HepG2 (cell line): ENCODE data around the gene NDUFS1. TPM values are rescaled to one million over a fixed set of nuclear protein-coding genes. Genes with fewer than 3 reads are reported as not detected.
A peak's percentile ranks its signal among the peaks of the same experiment; 100 is the strongest.

Experiments
- ATAC-seq: fragments of 200-7000 bp; cut with Tn5 transposase; 3 replicates; pipeline ENCODE4 v1.9.1; 2020; ENCODE audit warnings: mild to moderate bottlenecking, moderate library complexity
- BruUV-seq: library from RNA; stranded (reverse); fragments of 400-500 nt; replicated peaks from 2 replicates; lab custom pipeline; 2021; lab: Mats Ljungman, UMichigan
- CTCF ChIA-PET: fragments of 300-600 bp; formaldehyde crosslinking; extraction: SDS; loops from one replicate; lab custom pipeline; 2021; ENCODE audit warnings: low total read pairs, inconsistent platforms, low intra/inter-chr PET ratio; lab: Yijun Ruan, JAX
- POLR2A ChIA-PET: fragments of 350-600 bp; sonication (Branson Sonifier 250); formaldehyde crosslinking; loops from one replicate; lab custom pipeline; 2020; ENCODE audit warnings: antibody characterized with exemption, inconsistent platforms; lab: Yijun Ruan, JAX
- DNase-seq: peaks from one replicate; pipeline ENCODE4 v3.0.0-alpha.2; 2015; ENCODE audit warnings: low spot score
- FAIRE-seq: peaks from 3 replicates; lab custom pipeline; 2011; peaks lifted over from hg19 to GRCh38; lab: Jason Lieb, UNC
- H2AFZ ChIP-seq: one replicate; pipeline ENCODE4 v1.6.1; 2011; ENCODE audit warnings: low read length, inconsistent platforms
- H3K27ac ChIP-seq: fragments of 300-600 bp; 3 replicates; pipeline ENCODE4 v1.8.0; 2011; ENCODE audit warnings: mixed run types, mild to moderate bottlenecking, mixed read lengths, low read length, inconsistent platforms; ENCODE audit not compliant: insufficient read depth; ENCODE audit errors: extremely low read length
- H3K27me3 ChIP-seq, 2 experiments: fragments of 200-600 bp in 1 of 2; 2 replicates in 1 of 2; 3 replicates in 1 of 2; pipeline versions ENCODE4 v1.6.0 to v1.8.0; 2011; ENCODE audit warnings: low read length in 2 of 2, mild to moderate bottlenecking in 2 of 2, moderate library complexity in 2 of 2, inconsistent platforms in 1 of 2; ENCODE audit not compliant: insufficient read depth in 2 of 2, control insufficient read depth in 1 of 2
- H3K36me3 ChIP-seq, 2 experiments: fragments of 200-600 bp in 1 of 2; replicated peaks in 1 of 2; 2 replicates in 1 of 2; 3 replicates in 1 of 2; pipeline versions ENCODE4 v1.5.1 to v1.8.0; 2011; ENCODE audit warnings: low read length in 2 of 2, inconsistent platforms in 1 of 2; ENCODE audit not compliant: insufficient read depth in 2 of 2, control insufficient read depth in 1 of 2
- H3K4me1 ChIP-seq: 2 replicates; pipeline ENCODE4 v1.5.1; 2012; ENCODE audit warnings: low read length, inconsistent platforms; ENCODE audit not compliant: insufficient read depth
- H3K4me2 ChIP-seq: 2 replicates; pipeline ENCODE4 v1.6.0; 2011; ENCODE audit warnings: low read depth, low read length, inconsistent platforms
- H3K4me3 ChIP-seq, 3 experiments: fragments of 200-600 bp in 1 of 3; sonication (generic), shearing (Covaris generic) in 1 of 3; replicated peaks in 1 of 3; 2 replicates each; pipeline ENCODE4 v1.5.1; 2011 to 2016; ENCODE audit warnings: low read length in 3 of 3, inconsistent platforms in 2 of 3, low read depth in 2 of 3, mild to moderate bottlenecking in 2 of 3, control low read depth in 1 of 3, mixed read lengths in 1 of 3; ENCODE audit not compliant: insufficient read depth in 1 of 3
- H3K79me2 ChIP-seq: one replicate; pipeline ENCODE4 v1.6.1; 2011; ENCODE audit warnings: low read length, inconsistent platforms; ENCODE audit not compliant: insufficient read depth
- H3K9ac ChIP-seq: 2 replicates; pipeline ENCODE4 v1.6.0; 2011; ENCODE audit warnings: mild to moderate bottlenecking, low read depth, low read length, inconsistent platforms; ENCODE audit not compliant: insufficient read depth
- H3K9me3 ChIP-seq: 2 replicates; pipeline ENCODE4 v1.5.1; 2012; ENCODE audit warnings: mild to moderate bottlenecking, low read length
- H4K20me1 ChIP-seq: 2 replicates; pipeline ENCODE4 v1.6.0; 2011; ENCODE audit warnings: inconsistent platforms, mild to moderate bottlenecking, low read length, moderate library complexity; ENCODE audit not compliant: insufficient read depth
- ARID3A ChIP-seq: IDR thresholded peaks from 2 replicates; pipeline ENCODE4 v1.6.1; 2012; ENCODE audit warnings: low read depth, low read length, improper control_type of control experiment
- ATF7 ChIP-seq, 2 experiments: fragments of 450-650 bp in 1 of 2; sonication (generic) in 1 of 2; formaldehyde crosslinking in 1 of 2; IDR thresholded peaks; 2 replicates each; pipeline versions ENCODE4 v1.4.0 to v1.6.1; 2016 to 2020; ENCODE audit warnings: antibody characterized with exemption in 1 of 2, mild to moderate bottlenecking in 1 of 2, missing genetic modification reagents in 1 of 2
- ATRX ChIP-seq: sonication (generic); formaldehyde crosslinking; IDR thresholded peaks from 2 replicates; pipeline ENCODE4 v1.4.0; 2020; ENCODE audit warnings: missing genetic modification reagents, borderline replicate concordance
- HNRNPH1 ChIP-seq: fragments of 200-400 bp; formaldehyde crosslinking; optimal IDR thresholded peaks from 2 replicates; pipeline ENCODE3; 2017; ENCODE audit warnings: mild to moderate bottlenecking, low read depth, low read length
- MED13 ChIP-seq: sonication (generic); formaldehyde crosslinking; IDR thresholded peaks from 2 replicates; pipeline ENCODE4 v1.5.0; 2020; ENCODE audit warnings: missing genetic modification reagents
- MEIS1 ChIP-seq: sonication (generic); formaldehyde crosslinking; IDR thresholded peaks from 2 replicates; pipeline ENCODE4 v1.9.0; 2021; ENCODE audit warnings: mild to moderate bottlenecking, missing genetic modification reagents, moderate library complexity, borderline replicate concordance
- NCOA2 ChIP-seq: sonication (generic); formaldehyde crosslinking; IDR thresholded peaks from 2 replicates; pipeline ENCODE4 v1.8.0; 2022; ENCODE audit warnings: inconsistent platforms
- ZNF749 ChIP-seq: sonication (generic); formaldehyde crosslinking; IDR thresholded peaks from 2 replicates; pipeline ENCODE4 v1.8.0; 2022; ENCODE audit warnings: mild to moderate bottlenecking, missing genetic modification reagents, moderate library complexity, borderline replicate concordance
- WGBS: methylation state at CpG from one replicate; pipeline ENCODE4 v1.1.6; 2017; ENCODE audit warnings: low lambda C conversion rate; 5-methylcytosine and 5-hydroxymethylcytosine counted together
- in situ Hi-C: cut with HindIII; loops from 2 replicates; pipeline ENCODE4 v1.10.0; 2017; ENCODE audit warnings: low pct_unique_long_range_greater_than_20kb; ENCODE audit not compliant: extremely low pct_ligation_motif_present
- intact Hi-C: fragments of 100-400 bp; cut with micrococcal nuclease; formaldehyde crosslinking; loops from one replicate; pipeline ENCODE4 v1.10.0; 2022; ENCODE audit not compliant: unreplicated experiment
- polyA plus RNA-seq, 8 experiments: library from polyadenylated mRNA; depleted of rRNA in 3 of 8; stranded (reverse) in 7 of 8; unstranded in 1 of 8; fragments of >200 nt; fragmentation: Illumina TruSeq in 4 of 8; extraction: Trizol in 4 of 8; gene quantifications; 2 replicates each; pipeline versions ENCODE4 v1.2.1 to v1.2.3, GENCODE V29; 2011 to 2016; ENCODE audit warnings: low read depth in 4 of 8, missing spikeins in 1 of 8, mixed read lengths in 1 of 8; ENCODE audit not compliant: insufficient read depth in 1 of 8
- total RNA-seq, 5 experiments: library from RNA; depleted of rRNA; stranded (reverse); fragments of >200 nt; fragmentation: Illumina TruSeq; extraction: Trizol; gene quantifications; 2 replicates each; pipeline ENCODE4 v1.2.3, GENCODE V29; 2016; ENCODE audit warnings: low read depth in 1 of 5

The NDUFS1 gene
- total and polyA plus RNA-seq, 2 of the 13 experiments (the other 11 are each of a cell fraction or from before 2014, with no cell fraction given): 139 to 242 TPM

GRCh38 chr2:206112108-206112507 lies 47.1 kb downstream of the NDUFS1 start:
- CTCF ChIA-PET: no interaction called here
- no peak; the same call in 2 of the 3 replicates for ATAC-seq
- Histone ChIP-seq H3K4me2 (no peak overlapping the region), H4K20me1 (no peaks in the 10 kb centered on the region), H3K27ac (no peak overlapping the region), H3K4me1 (peaks cover 8% of the 10 kb centered on the region), H3K4me3 (no peak overlapping the region), H3K9ac (no peak overlapping the region), H3K27me3 (no peaks in the 10 kb centered on the region), H3K36me3 (peaks cover 0 to 2% of the 10 kb centered on the region in 2 experiments; a peak in 2 of 5 replicates), H3K79me2 (no peaks in the 10 kb centered on the region), H3K9me3 (no peaks in the 10 kb centered on the region), H2AFZ (no peak overlapping the region)
- intact Hi-C loops (no loop called here), in situ Hi-C loops (no loop called here)
- TF ChIP-seq MED13 (no peak), HNRNPH1 (no peak), ZNF749 (no peak), MEIS1 (CRISPR knock-in tag) (no peak), ATRX (CRISPR knock-in tag) (no peak), NCOA2 (CRISPR knock-in tag) (no peak), ARID3A (no peak), ATF7 (IDR thresholded peaks at IDR 0.05) (peak; percentile 45; the same call in 1 of the 2 replicates), ATF7 (CRISPR knock-in tag; IDR thresholded peaks at IDR 0.05) (no peak)
- BruUV-seq: no TSS peak
- no peak for FAIRE-seq
- POLR2A ChIA-PET: interaction anchor here (0.9 kb wide), 1 partner anchor 8 kb away, joined by 3 read pairs; no protein-coding TSS in a partner anchor
- no peak for DNase-seq
- 97% methylated on average over 3 of the region's 3 CpGs for WGBS
